Natural killer cell (primary cell): ENCODE measurements around the gene LONP1. TPM values are rescaled to one million over a fixed set of nuclear protein-coding genes. Genes with fewer than 3 reads are reported as not detected.
A peak's percentile ranks its signal among the peaks of the same experiment; 100 is the strongest.

Experiments used
- ATAC-seq, 3 donors: fragments of 150-1000 bp in 2 of 3; fragments of 200-7000 bp in 1 of 3; cut with Tn5 transposase; 1 replicate in 1 of 3; 2 replicates in 2 of 3; pipeline ENCODE4 v1.10.0; 2021; ENCODE audit warnings: mild to moderate bottlenecking in 2 of 3, moderate library complexity in 2 of 3
- DNase-seq, 2 donors: peaks; one replicate each; pipeline versions ENCODE4 v3.0.0 to v3.0.0-alpha.2; 2013 to 2021; ENCODE audit warnings: mixed read lengths in 1 of 2
- H3K27ac ChIP-seq: one replicate; pipeline ENCODE4 v1.5.1; 2013; ENCODE audit warnings: mild to moderate bottlenecking, low read length
- H3K27me3 ChIP-seq: one replicate; pipeline ENCODE4 v1.6.1; 2013; ENCODE audit warnings: low read length; ENCODE audit not compliant: control insufficient read depth, insufficient read depth
- H3K36me3 ChIP-seq: one replicate; pipeline ENCODE4 v1.6.1; 2013; ENCODE audit warnings: low read length; ENCODE audit not compliant: control insufficient read depth, insufficient read depth
- H3K4me1 ChIP-seq: one replicate; pipeline ENCODE4 v1.6.1; 2013; ENCODE audit warnings: low read length; ENCODE audit not compliant: control insufficient read depth, insufficient read depth
- H3K4me3 ChIP-seq: one replicate; pipeline ENCODE4 v1.5.1; 2013; ENCODE audit warnings: low read length
- H3K9me3 ChIP-seq: one replicate; pipeline ENCODE4 v1.6.1; 2013; ENCODE audit warnings: low read length; ENCODE audit not compliant: control insufficient read depth, insufficient read depth
- H3K27ac Mint-ChIP-seq, 2 donors: one replicate each; pipeline ENCODE4 v1.8.0; 2022; ENCODE audit warnings: mild to moderate bottlenecking in 2 of 2, mixed read lengths in 2 of 2, moderate library complexity in 1 of 2
- H3K27me3 Mint-ChIP-seq, 2 donors: one replicate each; pipeline ENCODE4 v1.8.0; 2022; ENCODE audit warnings: low read depth in 2 of 2, mixed read lengths in 2 of 2
- H3K36me3 Mint-ChIP-seq: one replicate; pipeline ENCODE4 v1.8.0; 2022; ENCODE audit warnings: mixed read lengths
- H3K4me1 Mint-ChIP-seq, 2 donors: one replicate each; pipeline ENCODE4 v1.8.0; 2022; ENCODE audit warnings: mixed read lengths in 2 of 2
- H3K4me3 Mint-ChIP-seq: one replicate; pipeline ENCODE4 v1.8.0; 2022; ENCODE audit warnings: mild to moderate bottlenecking, moderate library complexity, mixed read lengths
- H3K9me3 Mint-ChIP-seq, 2 donors: one replicate each; pipeline ENCODE4 v1.8.0; 2022; ENCODE audit warnings: mixed read lengths in 2 of 2
- CTCF ChIP-seq: fragments of 200-600 bp; IDR thresholded peaks from one replicate; pipeline ENCODE4 v1.8.0; 2022; ENCODE audit warnings: antibody characterized with exemption
- WGBS: methylation state at CpG from one replicate; pipeline ENCODE4 v1.1.7; 2013; ENCODE audit warnings: missing lambda C conversion rate; ENCODE audit not compliant: insufficient coverage; 5-methylcytosine and 5-hydroxymethylcytosine counted together
- intact Hi-C: fragments of 100-400 bp; cut with micrococcal nuclease; formaldehyde crosslinking; loops from one replicate; pipeline ENCODE4 v1.14.2; 2022
- total RNA-seq, 4 donors: library from RNA; stranded (reverse); fragments of 120-200 nt in 1 of 4; gene quantifications; one replicate each; pipeline versions ENCODE4 v1.2.3 to v1.2.4, GENCODE V29; 2013 to 2022

Gene LONP1
- total RNA-seq, 3 donors from 2014 or later (not counting 1 experiment from before 2014, with no cell fraction given), result 50.5 to 61.8 (median 56.1) TPM

DNA sequence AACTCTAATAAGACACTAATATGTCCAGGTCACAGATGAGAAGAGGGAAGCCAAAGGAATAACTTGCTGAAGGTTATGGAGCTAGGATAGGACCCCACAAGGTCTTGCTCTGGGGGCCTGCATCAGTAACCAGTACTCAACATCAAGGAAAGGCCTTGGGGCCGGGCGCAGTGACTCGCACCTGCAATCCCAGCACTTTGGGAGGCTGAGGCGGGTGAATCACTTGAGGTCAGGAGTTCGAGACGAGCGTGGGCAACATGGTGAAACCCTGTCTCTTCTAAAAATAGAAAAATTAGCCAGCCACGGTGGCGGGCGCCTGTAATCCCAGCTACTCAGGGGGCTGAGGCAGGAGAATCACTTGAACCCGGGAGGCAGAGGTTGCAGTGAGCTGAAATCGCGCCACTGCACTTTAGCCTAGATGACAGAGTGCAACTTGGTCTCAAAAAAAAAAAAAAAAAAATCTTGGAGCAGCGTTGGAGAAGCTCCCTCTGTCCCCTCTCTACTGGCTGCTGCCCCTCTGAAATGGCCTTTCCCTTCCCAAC, 1.8 kb downstream of the LONP1 start:
- H3K27ac Mint-ChIP-seq, result peak overlapping the region in 1 of 2 donors; percentile 92
- H3K4me3 ChIP-seq, result no peak overlapping the region
- TF ChIP-seq CTCF, result no peak
- DNase-seq (no peak), ATAC-seq (no peak)
- peaks cover 10 to 23% of the 10 kb centered on the region in 2 donors for H3K4me1 Mint-ChIP-seq
- H3K36me3 ChIP-seq, result peaks cover 12% of the 10 kb centered on the region
- peaks cover 31% of the 10 kb centered on the region for H3K4me1 ChIP-seq
- H3K9me3 ChIP-seq, result no peaks in the 10 kb centered on the region
- no peaks in the 10 kb centered on the region for H3K27me3 Mint-ChIP-seq
- intact Hi-C loops, result no loop called here
- 74% methylated on average over 13 of the region's 14 CpGs for WGBS
- H3K9me3 Mint-ChIP-seq, result no peaks in the 10 kb centered on the region
- H3K27ac ChIP-seq, result no peak overlapping the region
- no peaks in the 10 kb centered on the region for H3K36me3 Mint-ChIP-seq
- peak overlapping the region; percentile 21 for H3K4me3 Mint-ChIP-seq
- H3K27me3 ChIP-seq, result no peaks in the 10 kb centered on the region

- Mint-ChIP-seq H3K9me3 (no peaks in the 10 kb centered on the region), H3K36me3 (no peaks in the 10 kb centered on the region), H3K27me3 (no peaks in the 10 kb centered on the region), H3K27ac (peak overlapping the region in 1 of 2 donors; percentile 11), H3K4me1 (peaks cover 10 to 23% of the 10 kb centered on the region in 2 donors), H3K4me3 (peak overlapping the region; percentile 37)
- DNase-seq (no peak), ATAC-seq (no peak)
- 86% methylated on average over 8 of the region's 8 CpGs for WGBS
- H3K4me1 ChIP-seq, result peaks cover 31% of the 10 kb centered on the region
- no peak for TF ChIP-seq CTCF
- no peaks in the 10 kb centered on the region for H3K9me3 ChIP-seq
- intact Hi-C loops, result no loop called here
- no peak overlapping the region for H3K4me3 ChIP-seq
- H3K27me3 ChIP-seq, result no peaks in the 10 kb centered on the region
- H3K27ac ChIP-seq, result no peak overlapping the region
- H3K36me3 ChIP-seq, result peaks cover 19% of the 10 kb centered on the region
Measured at GRCh38 chr19:5717215-5717935, 2.6 kb downstream of the LONP1 start.

DNA sequence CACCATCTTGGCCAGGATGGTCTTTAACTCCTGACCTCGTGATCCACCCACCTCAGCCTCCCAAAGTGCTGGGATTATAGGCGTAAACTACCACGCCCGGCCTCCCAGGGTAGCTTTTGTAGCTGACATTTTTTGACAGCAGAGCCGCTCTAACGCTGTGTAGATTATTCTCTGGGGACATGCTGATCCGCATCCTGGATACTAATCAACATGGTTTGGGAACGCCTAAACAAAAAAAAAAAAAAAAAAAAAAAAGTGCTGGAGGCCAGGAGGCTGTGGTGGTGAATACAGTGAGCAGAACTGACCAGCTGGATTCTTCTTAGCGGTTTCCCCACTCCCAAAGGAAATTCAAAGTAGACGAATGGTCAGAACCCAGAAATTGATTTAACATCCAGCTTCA, 5.1 kb downstream of the LONP1 start:
- no peaks in the 10 kb centered on the region for H3K27me3 ChIP-seq
- H3K27me3 Mint-ChIP-seq, result no peaks in the 10 kb centered on the region
- peaks cover 10 to 15% of the 10 kb centered on the region in 2 donors for H3K4me1 Mint-ChIP-seq
- no peak overlapping the region for H3K27ac Mint-ChIP-seq
- no peak overlapping the region for H3K27ac ChIP-seq
- no peaks in the 10 kb centered on the region for H3K9me3 ChIP-seq
- DNase-seq (no peak), ATAC-seq (no peak)
- H3K4me1 ChIP-seq, result peaks cover 22% of the 10 kb centered on the region
- no peak for TF ChIP-seq CTCF
- H3K4me3 Mint-ChIP-seq, result no peak overlapping the region
- H3K4me3 ChIP-seq, result no peak overlapping the region
- intact Hi-C loops, result no loop called here
- peaks cover 38% of the 10 kb centered on the region for H3K36me3 ChIP-seq
- no peaks in the 10 kb centered on the region for H3K9me3 Mint-ChIP-seq
- H3K36me3 Mint-ChIP-seq, result no peaks in the 10 kb centered on the region
- WGBS, result 93% methylated on average over 9 of the region's 10 CpGs
